OCI-LY3 (cell line): ENCODE data around the gene ACKR3.

ENCODE experiments used
- H2AFZ ChIP-seq: fragments of 200-600, 300-600 bp; shearing (Covaris generic); 2 replicates; pipeline ENCODE4 v1.6.0; 2014; ENCODE audit warnings: antibody characterized with exemption, low read depth, low read length
- H3K27ac ChIP-seq: fragments of 200-600, 300-600 bp; sonication (generic); 2 replicates; pipeline ENCODE4 v1.5.1; 2014; ENCODE audit warnings: mild to moderate bottlenecking, low read length, moderate library complexity, mixed read lengths
- H3K27me3 ChIP-seq: fragments of 200-600, 300-600 bp; sonication (generic); 2 replicates; pipeline ENCODE4 v1.6.1; 2014; ENCODE audit warnings: low read depth, low read length, mixed read lengths
- H3K36me3 ChIP-seq: fragments of 200-600, 300-600 bp; sonication (generic); replicated peaks from 2 replicates; pipeline ENCODE3; 2014; ENCODE audit warnings: low read depth, low read length, mixed read lengths
- H3K4me1 ChIP-seq: fragments of 300-600, 200-600 bp; sonication (generic); 2 replicates; pipeline ENCODE4 v1.6.1; 2014; ENCODE audit warnings: low read length, mixed read lengths
- H3K4me2 ChIP-seq: fragments of 200-600, 300-600 bp; sonication (generic); 2 replicates; pipeline ENCODE4 v1.6.1; 2014; ENCODE audit warnings: low read length, mixed read lengths
- H3K4me3 ChIP-seq: fragments of 300-600, 200-600 bp; sonication (generic); 2 replicates; pipeline ENCODE4 v1.5.1; 2014; ENCODE audit warnings: antibody characterized with exemption, mild to moderate bottlenecking, low read length, moderate library complexity
- H3K79me2 ChIP-seq: fragments of 300-600, 200-600 bp; shearing (Covaris generic); 2 replicates; pipeline ENCODE4 v1.6.1; 2014; ENCODE audit warnings: mild to moderate bottlenecking, low read length, mixed read lengths
- H3K9ac ChIP-seq: fragments of 300-600, 200-600 bp; shearing (Covaris generic); 2 replicates; pipeline ENCODE4 v1.6.0; 2014; ENCODE audit warnings: mild to moderate bottlenecking, low read length, moderate library complexity
- H3K9me3 ChIP-seq: fragments of 200-600, 300-600 bp; shearing (Covaris generic); 2 replicates; pipeline ENCODE4 v1.6.1; 2014; ENCODE audit warnings: low read length, mixed read lengths; ENCODE audit not compliant: insufficient read depth
- H4K20me1 ChIP-seq: fragments of 200-600, 300-600 bp; sonication (generic); 2 replicates; pipeline ENCODE4 v1.6.1; 2016; ENCODE audit warnings: low read length, mixed read lengths; ENCODE audit not compliant: insufficient read depth
- EZH2phosphoT487 ChIP-seq: fragments of 200-600 bp; shearing (Covaris generic); IDR thresholded peaks from 2 replicates; pipeline ENCODE4 v1.6.1; 2018; ENCODE audit warnings: antibody characterized with exemption, mixed run types, low read depth
- TF ChIP-seq, protein P1 (sequence below): fragments of 200-600, 300-600 bp; sonication (generic); IDR thresholded peaks from 2 replicates; pipeline ENCODE4 v1.5.1; 2014; ENCODE audit warnings: antibody characterized with exemption, low read length, low read depth

The ACKR3 gene

GRCh38 chr2:236610991-236611821 is 41.6 kb downstream of the ACKR3 start:
- no peak overlapping the region for H3K4me2 ChIP-seq
- TF ChIP-seq EZH2phosphoT487 = no peak
- TF ChIP-seq, protein P1, sequence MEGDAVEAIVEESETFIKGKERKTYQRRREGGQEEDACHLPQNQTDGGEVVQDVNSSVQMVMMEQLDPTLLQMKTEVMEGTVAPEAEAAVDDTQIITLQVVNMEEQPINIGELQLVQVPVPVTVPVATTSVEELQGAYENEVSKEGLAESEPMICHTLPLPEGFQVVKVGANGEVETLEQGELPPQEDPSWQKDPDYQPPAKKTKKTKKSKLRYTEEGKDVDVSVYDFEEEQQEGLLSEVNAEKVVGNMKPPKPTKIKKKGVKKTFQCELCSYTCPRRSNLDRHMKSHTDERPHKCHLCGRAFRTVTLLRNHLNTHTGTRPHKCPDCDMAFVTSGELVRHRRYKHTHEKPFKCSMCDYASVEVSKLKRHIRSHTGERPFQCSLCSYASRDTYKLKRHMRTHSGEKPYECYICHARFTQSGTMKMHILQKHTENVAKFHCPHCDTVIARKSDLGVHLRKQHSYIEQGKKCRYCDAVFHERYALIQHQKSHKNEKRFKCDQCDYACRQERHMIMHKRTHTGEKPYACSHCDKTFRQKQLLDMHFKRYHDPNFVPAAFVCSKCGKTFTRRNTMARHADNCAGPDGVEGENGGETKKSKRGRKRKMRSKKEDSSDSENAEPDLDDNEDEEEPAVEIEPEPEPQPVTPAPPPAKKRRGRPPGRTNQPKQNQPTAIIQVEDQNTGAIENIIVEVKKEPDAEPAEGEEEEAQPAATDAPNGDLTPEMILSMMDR = no peak
- H4K20me1 ChIP-seq = no peaks in the 10 kb centered on the region
- no peak overlapping the region for H2AFZ ChIP-seq
- no peaks in the 10 kb centered on the region for H3K36me3 ChIP-seq
- H3K27me3 ChIP-seq = peaks cover 4% of the 10 kb centered on the region; the same call in 1 of the 2 replicates
- H3K4me1 ChIP-seq = no peaks in the 10 kb centered on the region
- H3K4me3 ChIP-seq = no peak overlapping the region
- no peaks in the 10 kb centered on the region for H3K9me3 ChIP-seq
- H3K27ac ChIP-seq = no peak overlapping the region
- H3K79me2 ChIP-seq = no peaks in the 10 kb centered on the region
- no peak overlapping the region for H3K9ac ChIP-seq

- no peaks in the 10 kb centered on the region for H4K20me1 ChIP-seq
- H3K27ac ChIP-seq = no peak overlapping the region
- no peaks in the 10 kb centered on the region for H3K9me3 ChIP-seq
- H3K4me1 ChIP-seq = no peaks in the 10 kb centered on the region
- H2AFZ ChIP-seq = no peak overlapping the region
- H3K79me2 ChIP-seq = no peaks in the 10 kb centered on the region
- H3K4me3 ChIP-seq = no peak overlapping the region
- no peak overlapping the region for H3K9ac ChIP-seq
- no peak overlapping the region for H3K4me2 ChIP-seq
- no peaks in the 10 kb centered on the region for H3K36me3 ChIP-seq
- TF ChIP-seq, protein P1 = no peak
- TF ChIP-seq EZH2phosphoT487 = no peak
- H3K27me3 ChIP-seq = peaks cover 4% of the 10 kb centered on the region; the same call in 1 of the 2 replicates
Measured at GRCh38 chr2:236612737-236613136, 43.1 kb downstream of the ACKR3 start.

- Histone ChIP-seq H3K27ac (no peak overlapping the region), H3K79me2 (no peaks in the 10 kb centered on the region), H2AFZ (no peak overlapping the region), H3K4me2 (no peak overlapping the region), H3K9me3 (no peaks in the 10 kb centered on the region), H4K20me1 (no peaks in the 10 kb centered on the region), H3K36me3 (no peaks in the 10 kb centered on the region), H3K4me1 (no peaks in the 10 kb centered on the region), H3K9ac (no peak overlapping the region), H3K27me3 (peaks cover 4% of the 10 kb centered on the region), H3K4me3 (no peak overlapping the region)
- no peak for TF ChIP-seq EZH2phosphoT487
- TF ChIP-seq, protein P1 = no peak
Measured at GRCh38 chr2:236613612-236614011, 44.0 kb downstream of the ACKR3 start.

DNA sequence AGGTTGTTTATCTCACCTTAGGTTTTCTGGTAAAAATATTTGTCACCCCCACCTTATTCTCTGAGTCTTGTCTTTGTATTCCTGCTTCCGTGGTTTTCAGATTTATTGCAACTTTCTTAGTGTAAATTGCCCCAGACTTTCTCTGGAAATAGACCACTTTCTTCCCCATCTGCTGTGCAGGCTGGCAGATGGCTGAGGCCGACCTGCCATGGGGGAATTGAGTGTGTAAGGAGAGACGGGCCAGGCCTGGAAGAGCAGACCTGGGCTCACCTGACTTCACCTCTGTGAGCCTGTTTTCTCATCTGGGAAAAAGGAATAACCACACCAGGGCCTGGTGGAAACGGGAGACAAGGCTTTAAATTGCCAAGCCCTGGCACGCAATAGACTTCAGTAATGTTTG is 44.9 kb downstream of the ACKR3 start:
- H2AFZ ChIP-seq = no peak overlapping the region
- H3K79me2 ChIP-seq = no peaks in the 10 kb centered on the region
- TF ChIP-seq, protein P1 = no peak
- no peak for TF ChIP-seq EZH2phosphoT487
- no peaks in the 10 kb centered on the region for H3K36me3 ChIP-seq
- H3K27me3 ChIP-seq = peaks cover 4% of the 10 kb centered on the region
- no peaks in the 10 kb centered on the region for H3K4me1 ChIP-seq
- H3K9ac ChIP-seq = no peak overlapping the region
- no peaks in the 10 kb centered on the region for H4K20me1 ChIP-seq
- no peak overlapping the region for H3K27ac ChIP-seq
- no peak overlapping the region for H3K4me2 ChIP-seq
- H3K4me3 ChIP-seq = no peak overlapping the region
- no peaks in the 10 kb centered on the region for H3K9me3 ChIP-seq
